HG03097 (cell line): ENCODE measurements around the gene RNF17.
A peak's percentile ranks its signal among the peaks of the same experiment; 100 is the strongest.
"Not testable (repeated sequence)": the region's sequence is repeated elsewhere in the genome, so short reads cannot be mapped to it uniquely, and the experiment has no call there.

Source experiments
- ATAC-seq: cut with Tn5 transposase; IDR thresholded peaks from one replicate; pipeline ENCODE4 v1.9.1; 2021; ENCODE audit not compliant: unreplicated experiment, low FRiP score

RNF17 gene, protein sequence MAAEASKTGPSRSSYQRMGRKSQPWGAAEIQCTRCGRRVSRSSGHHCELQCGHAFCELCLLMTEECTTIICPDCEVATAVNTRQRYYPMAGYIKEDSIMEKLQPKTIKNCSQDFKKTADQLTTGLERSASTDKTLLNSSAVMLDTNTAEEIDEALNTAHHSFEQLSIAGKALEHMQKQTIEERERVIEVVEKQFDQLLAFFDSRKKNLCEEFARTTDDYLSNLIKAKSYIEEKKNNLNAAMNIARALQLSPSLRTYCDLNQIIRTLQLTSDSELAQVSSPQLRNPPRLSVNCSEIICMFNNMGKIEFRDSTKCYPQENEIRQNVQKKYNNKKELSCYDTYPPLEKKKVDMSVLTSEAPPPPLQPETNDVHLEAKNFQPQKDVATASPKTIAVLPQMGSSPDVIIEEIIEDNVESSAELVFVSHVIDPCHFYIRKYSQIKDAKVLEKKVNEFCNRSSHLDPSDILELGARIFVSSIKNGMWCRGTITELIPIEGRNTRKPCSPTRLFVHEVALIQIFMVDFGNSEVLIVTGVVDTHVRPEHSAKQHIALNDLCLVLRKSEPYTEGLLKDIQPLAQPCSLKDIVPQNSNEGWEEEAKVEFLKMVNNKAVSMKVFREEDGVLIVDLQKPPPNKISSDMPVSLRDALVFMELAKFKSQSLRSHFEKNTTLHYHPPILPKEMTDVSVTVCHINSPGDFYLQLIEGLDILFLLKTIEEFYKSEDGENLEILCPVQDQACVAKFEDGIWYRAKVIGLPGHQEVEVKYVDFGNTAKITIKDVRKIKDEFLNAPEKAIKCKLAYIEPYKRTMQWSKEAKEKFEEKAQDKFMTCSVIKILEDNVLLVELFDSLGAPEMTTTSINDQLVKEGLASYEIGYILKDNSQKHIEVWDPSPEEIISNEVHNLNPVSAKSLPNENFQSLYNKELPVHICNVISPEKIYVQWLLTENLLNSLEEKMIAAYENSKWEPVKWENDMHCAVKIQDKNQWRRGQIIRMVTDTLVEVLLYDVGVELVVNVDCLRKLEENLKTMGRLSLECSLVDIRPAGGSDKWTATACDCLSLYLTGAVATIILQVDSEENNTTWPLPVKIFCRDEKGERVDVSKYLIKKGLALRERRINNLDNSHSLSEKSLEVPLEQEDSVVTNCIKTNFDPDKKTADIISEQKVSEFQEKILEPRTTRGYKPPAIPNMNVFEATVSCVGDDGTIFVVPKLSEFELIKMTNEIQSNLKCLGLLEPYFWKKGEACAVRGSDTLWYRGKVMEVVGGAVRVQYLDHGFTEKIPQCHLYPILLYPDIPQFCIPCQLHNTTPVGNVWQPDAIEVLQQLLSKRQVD (N-terminal part only)

DNA sequence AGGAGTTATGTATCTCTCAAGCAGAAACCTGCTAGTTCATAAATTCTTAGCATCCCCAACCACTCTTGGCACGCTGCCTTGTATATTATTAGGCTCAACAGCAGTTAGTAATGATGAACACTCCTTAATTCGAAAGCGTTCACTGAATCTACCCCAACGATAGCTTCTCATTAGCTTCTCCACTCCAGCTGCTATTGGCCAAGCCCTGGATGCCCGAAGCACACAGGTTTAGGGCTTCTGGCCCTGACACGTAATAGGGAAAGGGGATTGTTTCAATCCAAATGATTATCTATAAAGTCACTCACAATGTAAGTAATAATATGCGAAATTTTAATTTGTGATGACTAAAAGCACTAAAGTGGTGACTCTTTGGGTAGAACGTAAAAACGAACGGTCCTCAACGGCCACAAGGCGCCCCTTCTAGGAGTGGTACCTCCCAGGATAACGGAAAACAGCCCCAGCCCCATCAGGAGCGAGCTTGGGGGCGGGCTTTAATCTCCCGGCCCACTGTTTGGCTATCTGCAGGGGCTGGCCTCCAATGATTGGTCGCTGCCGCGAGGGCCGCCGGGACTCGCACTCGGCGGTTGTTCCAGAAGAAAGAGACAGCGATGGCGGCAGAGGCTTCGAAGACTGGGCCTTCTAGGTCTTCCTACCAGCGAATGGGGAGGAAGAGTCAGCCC lies at the start of gene RNF17:
Gene RNF17, plus strand, starts transcription at position 574 of the 680 bp plus-strand sequence. Its CDS starts 35 bp downstream, at position 609.
- ATAC-seq: no peak

- ATAC-seq: no peak
Observed at GRCh38 chr13:24716011-24716410, 48.0 kb upstream of the RNF17 start.

- ATAC-seq: no peak
Observed at GRCh38 chr13:24716446-24716845, 47.5 kb upstream of the RNF17 start.

DNA sequence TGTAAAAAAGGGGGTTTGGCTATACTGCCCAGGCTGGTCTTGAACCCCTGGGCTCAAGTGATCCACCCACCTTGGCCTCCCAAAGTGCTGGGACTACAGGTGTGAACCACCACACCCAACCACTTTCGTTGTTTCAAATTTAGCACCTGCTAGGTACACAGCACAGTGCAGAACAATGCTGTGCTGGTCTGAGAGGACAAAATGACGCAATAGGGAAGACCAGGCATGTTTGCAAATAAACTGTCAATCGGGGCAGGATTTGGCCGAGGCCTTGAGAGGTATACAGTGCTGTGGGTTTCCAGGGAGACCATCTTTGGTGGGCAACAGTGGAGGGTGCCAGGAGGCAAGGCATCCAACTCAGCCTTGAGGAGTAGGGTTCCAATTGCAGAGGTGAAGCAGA lies 46.8 kb upstream of the RNF17 start:
- ATAC-seq: no peak

DNA sequence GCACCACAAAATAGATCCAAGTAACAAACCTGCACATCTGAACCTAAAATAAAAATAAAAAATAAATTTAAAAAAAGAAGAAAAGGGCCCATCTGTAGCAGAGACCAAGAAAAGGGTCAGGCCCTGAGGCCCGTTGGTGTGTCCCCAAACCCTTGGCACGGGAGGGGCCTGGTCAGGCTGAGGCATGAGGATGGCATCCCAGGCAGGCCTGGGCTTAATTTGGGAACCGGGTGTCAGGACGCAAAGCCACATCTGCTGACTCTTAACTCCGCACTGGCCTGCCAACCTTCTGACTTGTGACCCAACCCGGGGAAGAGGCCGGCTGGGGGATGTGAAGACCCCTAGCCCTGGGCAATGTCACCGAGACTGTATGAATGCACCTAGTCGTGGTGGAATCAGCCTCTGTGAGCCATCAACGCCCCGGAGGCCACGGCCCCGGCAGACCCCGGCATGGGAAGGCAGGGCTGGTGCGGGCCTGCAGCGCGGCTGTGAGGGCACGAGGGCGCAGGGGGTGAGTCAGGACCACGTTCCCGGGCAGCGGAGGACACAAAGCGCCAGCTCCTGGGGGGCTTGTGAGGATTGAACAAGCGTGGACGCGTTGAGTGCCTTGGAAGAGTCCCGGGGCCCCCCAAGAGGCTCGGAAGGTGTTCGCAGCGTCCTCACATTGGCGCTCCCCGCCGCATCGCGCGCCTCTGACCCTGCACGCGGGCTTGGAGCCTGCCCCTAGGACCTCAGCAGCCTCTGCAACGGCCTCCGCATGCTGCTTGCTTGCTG lies 45.6 kb upstream of the RNF17 start:
- ATAC-seq: no peak

GRCh38 chr13:24719139-24719538 lies 44.8 kb upstream of the RNF17 start:
- ATAC-seq: no peak

GRCh38 chr13:24723206-24723605 lies 40.8 kb upstream of the RNF17 start:
- no peak for ATAC-seq

- ATAC-seq: no peak
Observed at GRCh38 chr13:24724714-24725113, 39.3 kb upstream of the RNF17 start.

DNA sequence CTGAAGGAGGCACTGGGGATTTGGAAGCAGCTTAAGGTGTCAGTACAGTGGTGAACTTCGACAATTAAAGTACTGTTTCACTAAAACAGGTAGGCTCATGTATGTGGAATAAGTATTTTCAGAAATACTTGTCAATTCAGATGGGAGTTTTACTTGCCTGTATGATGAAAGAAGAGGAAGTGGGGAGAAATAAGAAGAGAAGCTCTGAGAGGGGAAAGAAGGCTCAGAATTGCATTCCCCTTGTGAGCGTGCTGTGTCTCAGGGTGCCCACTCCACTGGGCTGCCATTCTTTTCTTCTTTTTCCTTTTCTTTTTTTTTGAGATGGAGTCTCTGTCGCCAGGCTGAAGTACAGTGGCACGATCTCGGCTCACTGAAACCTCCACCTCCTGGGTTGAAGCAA lies 38.6 kb upstream of the RNF17 start:
- ATAC-seq: no peak

DNA sequence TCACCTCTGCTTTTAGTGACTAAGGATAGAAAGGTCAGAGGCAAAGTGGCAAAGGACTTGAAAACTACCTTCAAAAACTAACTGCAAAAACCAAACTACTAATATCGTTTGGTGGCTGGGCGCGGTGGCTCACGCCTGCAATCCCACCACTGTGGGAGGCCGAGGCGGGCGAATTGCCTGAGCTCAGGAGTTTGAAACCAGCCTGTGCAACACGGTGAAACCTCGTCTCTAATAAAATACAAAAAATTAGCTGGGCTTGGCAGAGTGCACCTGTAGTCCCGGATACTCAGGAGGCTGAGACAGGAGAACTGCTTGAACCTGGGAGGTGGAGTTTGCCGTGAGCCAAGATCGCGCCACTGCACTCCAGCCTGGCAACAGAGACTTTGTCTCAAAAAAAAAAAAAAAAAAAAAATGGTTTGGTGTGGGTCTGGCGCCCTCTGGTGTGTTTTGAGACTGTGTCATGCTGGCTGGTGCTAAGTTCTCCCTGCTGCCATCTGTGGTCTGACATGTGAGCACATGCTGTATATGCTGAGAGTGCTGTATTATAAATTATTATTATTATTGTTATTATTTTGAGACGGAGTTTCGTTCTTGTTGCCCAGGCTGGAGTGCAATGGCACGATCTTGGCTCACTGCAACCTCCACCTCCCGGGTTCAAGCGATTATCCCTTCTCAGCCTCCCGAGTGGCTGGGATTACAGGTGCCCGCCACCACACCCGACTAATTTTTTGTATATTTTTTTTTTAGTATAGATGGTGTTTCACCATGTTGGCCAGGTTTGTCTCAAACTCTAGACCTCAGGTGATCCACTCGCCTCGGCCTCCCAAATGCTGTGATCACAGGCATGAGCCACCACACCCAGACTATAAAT lies 36.0 kb upstream of the RNF17 start:
- peak; percentile 72 for ATAC-seq

GRCh38 chr13:24730873-24731567 lies 32.9 kb upstream of the RNF17 start:
- not testable (repeated sequence) for ATAC-seq

GRCh38 chr13:24734950-24735349 lies 29.0 kb upstream of the RNF17 start:
- ATAC-seq: no peak

DNA sequence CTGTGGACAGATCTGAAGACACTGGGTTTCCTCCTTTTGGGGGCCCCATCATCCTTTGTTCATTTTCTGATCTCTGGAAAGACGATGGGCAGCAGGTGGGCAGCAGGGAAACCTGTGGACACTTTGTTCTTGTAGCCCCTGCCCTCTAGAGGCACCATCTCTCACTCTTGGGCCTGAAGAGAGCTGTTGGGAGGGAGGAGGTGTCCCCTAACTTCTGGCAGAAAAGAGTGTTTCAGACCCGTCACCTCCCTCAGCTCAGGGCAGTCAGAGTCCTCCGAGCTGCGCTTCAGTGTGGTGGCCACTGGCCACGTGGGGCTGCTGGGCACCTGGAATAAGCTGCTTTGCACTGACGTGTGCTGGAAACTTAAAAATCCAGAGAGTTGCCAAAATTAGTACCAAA lies 26.9 kb upstream of the RNF17 start:
- no peak for ATAC-seq

- no peak for ATAC-seq
Observed at GRCh38 chr13:24738366-24738847, 25.6 kb upstream of the RNF17 start.

DNA sequence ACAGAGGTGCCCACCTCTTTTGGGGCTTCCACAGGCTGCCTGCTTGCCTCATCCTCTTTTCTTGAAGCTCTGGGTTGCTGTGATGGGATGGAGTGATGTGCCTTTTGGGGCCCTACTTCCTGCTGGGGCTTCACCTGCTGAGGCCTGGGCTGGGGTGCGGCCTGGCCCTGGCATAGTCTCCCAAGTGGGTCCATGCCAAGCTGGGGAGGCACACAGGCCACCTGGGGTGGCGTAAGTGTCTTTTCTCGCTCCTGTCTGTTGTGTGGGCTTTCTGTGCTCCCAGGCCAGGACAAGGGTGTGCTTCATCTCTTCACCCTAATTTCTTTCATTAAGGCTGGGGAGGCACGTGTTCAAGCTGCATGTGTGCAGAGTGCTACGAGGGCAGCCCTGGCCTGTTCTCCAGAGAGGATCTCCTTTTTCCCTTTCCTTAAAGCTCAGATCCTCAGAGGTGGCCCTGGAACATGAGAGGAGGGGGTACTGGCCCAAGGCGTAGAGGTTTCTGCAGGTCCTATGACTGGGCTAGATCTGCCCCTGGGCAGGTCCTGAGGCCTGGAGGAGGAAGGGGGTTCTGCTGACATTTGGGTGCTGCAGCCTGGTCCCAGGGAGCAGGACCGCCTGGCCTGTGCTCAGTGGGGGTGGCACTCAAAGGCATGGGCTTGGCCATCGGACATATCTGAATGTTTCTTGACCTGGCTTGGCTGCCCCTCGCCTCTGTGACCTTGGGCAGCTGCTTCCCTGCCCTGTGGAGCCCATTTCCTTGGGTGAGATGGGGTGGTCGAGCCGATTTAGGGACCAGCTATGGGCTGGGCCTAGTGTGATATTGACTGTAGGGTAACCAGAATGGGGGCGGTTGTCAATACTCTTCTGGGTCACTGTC lies 23.7 kb upstream of the RNF17 start:
- no peak for ATAC-seq

- no peak for ATAC-seq
Observed at GRCh38 chr13:24741016-24741662, 22.8 kb upstream of the RNF17 start.
